ENCODE measurements around the gene FN3KRP. TPM values are rescaled to one million over a fixed set of nuclear protein-coding genes. Genes with fewer than 3 reads are reported as not detected.

FN3KRP gene
- polyA plus RNA-seq, 1 of the 3 experiments (the other 2 are of a cell fraction), result 68.2 TPM

GRCh38 chr17:82723169-82723807 lies 6.8 kb downstream of the FN3KRP start:
- ChIA-PET CTCF (interaction anchor here (1.4 kb wide), 1 partner anchor 43 kb away, joined by 4 read pairs; no protein-coding TSS in a partner anchor), POLR2A (no interaction called here)
- TF ChIP-seq SMC3 (IDR thresholded peaks at IDR 0.05; ENCODE audit: low read depth, low read length) (no peak), NRF1 (IDR thresholded peaks at IDR 0.05; ENCODE audit: low read depth, low read length) (no peak), USF2 (IDR thresholded peaks at IDR 0.05; ENCODE audit: borderline replicate concordance, low read depth, low read length) (no peak), EZH2phosphoT487 (IDR thresholded peaks at IDR 0.05; ENCODE audit: borderline replicate concordance, low read depth) (no peak), FOSL2 (IDR thresholded peaks at IDR 0.05; ENCODE audit: borderline replicate concordance, low read depth) (no peak), RFX5 (IDR thresholded peaks at IDR 0.05; ENCODE audit: low read length) (no peak), USF1 (IDR thresholded peaks at IDR 0.05; ENCODE audit: borderline replicate concordance, low read depth) (no peak), ELF1 (IDR thresholded peaks at IDR 0.05) (no peak), SIN3A (IDR thresholded peaks at IDR 0.05; ENCODE audit: borderline replicate concordance, low read depth, low read length) (no peak), TAF1 (IDR thresholded peaks at IDR 0.05; ENCODE audit: borderline replicate concordance, low read depth, low read length) (no peak), ZBTB33 (IDR thresholded peaks at IDR 0.05; ENCODE audit: borderline replicate concordance, low read depth) (no peak), TEAD4 (IDR thresholded peaks at IDR 0.05; ENCODE audit: borderline replicate concordance, insufficient read depth) (no peak), NFIC (IDR thresholded peaks at IDR 0.05; ENCODE audit: borderline replicate concordance) (no peak), IRF3 (IDR thresholded peaks at IDR 0.05; ENCODE audit: low read depth, low read length) (no peak), RAD21 (IDR thresholded peaks at IDR 0.05; ENCODE audit: low read length) (no peak), POLR2AphosphoS5 (IDR thresholded peaks at IDR 0.05; ENCODE audit: low read depth, low read length) (no peak), EP300 (IDR thresholded peaks at IDR 0.05; ENCODE audit: borderline replicate concordance in 1 of 2, low read depth in 1 of 2, low read length in 1 of 2) (no peak)
- H3K9ac ChIP-seq, result no peak overlapping the region
- no peaks in the 10 kb centered on the region for H4K20me1 ChIP-seq (ENCODE audit: insufficient read depth)
- H3K4me2 ChIP-seq, result no peak overlapping the region
- no peak overlapping the region for H2AFZ ChIP-seq (ENCODE audit: low read depth)
- H3K9me2 ChIP-seq, result no peaks in the 10 kb centered on the region
- H3K36me3 ChIP-seq (replicated peaks in 1 of 2; ENCODE audit: control insufficient read depth in 1 of 2, insufficient read depth in 2 of 2, low read length in 1 of 2), result peaks cover 28 to 39% of the 10 kb centered on the region in 2 experiments
- DNase-seq, result no peak
- H3K9me3 ChIP-seq, result no peaks in the 10 kb centered on the region
- no peak overlapping the region for H3K4me3 ChIP-seq (ENCODE audit: low read depth in 2 of 2, low read length in 1 of 2)
- peaks cover 10% of the 10 kb centered on the region for H3K79me2 ChIP-seq (ENCODE audit: insufficient read depth)
- no peak overlapping the region for H3K27ac ChIP-seq (ENCODE audit: low read depth in 2 of 2, low read length in 1 of 2)
- no peaks in the 10 kb centered on the region for H3K27me3 ChIP-seq (ENCODE audit: insufficient read depth)
- no peaks in the 10 kb centered on the region for H3K4me1 ChIP-seq (ENCODE audit: control insufficient read depth in 1 of 2, insufficient read depth in 2 of 2, low read depth in 1 of 2, low read length in 1 of 2)
- H3F3A ChIP-seq (replicated peaks; ENCODE audit: insufficient read depth), result peaks cover 5% of the 10 kb centered on the region
- 95% methylated on average over 26 of the region's 26 CpGs for WGBS (ENCODE audit: low lambda C conversion rate)

Measured in SK-N-SH (cell line).